IPS-18a (cell line): ENCODE measurements around the gene PRR33.
"Not testable (repeated sequence)": the region's sequence is repeated elsewhere in the genome, so short reads cannot be mapped to it uniquely, and the experiment has no call there.

Experiments
- H3K27ac ChIP-seq: one replicate; pipeline ENCODE4 v1.5.1; 2013; ENCODE audit warnings: low read length
- H3K27me3 ChIP-seq: one replicate; pipeline ENCODE4 v1.6.1; 2013; ENCODE audit warnings: mild to moderate bottlenecking, low read length; ENCODE audit not compliant: control insufficient read depth, insufficient read depth
- H3K36me3 ChIP-seq: one replicate; pipeline ENCODE4 v1.6.1; 2013; ENCODE audit warnings: low read depth, low read length; ENCODE audit not compliant: control insufficient read depth
- H3K4me1 ChIP-seq: one replicate; pipeline ENCODE4 v1.6.1; 2013; ENCODE audit warnings: low read depth, low read length; ENCODE audit not compliant: control insufficient read depth
- H3K4me3 ChIP-seq: one replicate; pipeline ENCODE4 v1.5.1; 2013; ENCODE audit warnings: low read length
- H3K9ac ChIP-seq: one replicate; pipeline ENCODE4 v1.6.1; 2013; ENCODE audit warnings: mild to moderate bottlenecking, low read length, moderate library complexity
- H3K9me3 ChIP-seq: one replicate; pipeline ENCODE4 v1.6.1; 2013; ENCODE audit warnings: low read depth, low read length; ENCODE audit not compliant: control insufficient read depth

The PRR33 gene

GRCh38 chr11:1889941-1890855 lies 1.5 kb downstream of the PRR33 start:
- H3K9me3 ChIP-seq, result no peaks in the 10 kb centered on the region
- no peak overlapping the region for H3K9ac ChIP-seq
- H3K4me1 ChIP-seq, result no peaks in the 10 kb centered on the region
- H3K27ac ChIP-seq, result no peak overlapping the region
- H3K4me3 ChIP-seq, result no peak overlapping the region
- no peaks in the 10 kb centered on the region for H3K36me3 ChIP-seq
- no peaks in the 10 kb centered on the region for H3K27me3 ChIP-seq

GRCh38 chr11:1889224-1889930 lies 2.3 kb downstream of the PRR33 start:
- H3K4me1 ChIP-seq, result no peaks in the 10 kb centered on the region
- H3K27ac ChIP-seq, result no peak overlapping the region
- H3K4me3 ChIP-seq, result no peak overlapping the region
- no peaks in the 10 kb centered on the region for H3K36me3 ChIP-seq
- no peak overlapping the region for H3K9ac ChIP-seq
- no peaks in the 10 kb centered on the region for H3K9me3 ChIP-seq
- no peaks in the 10 kb centered on the region for H3K27me3 ChIP-seq

GRCh38 chr11:1888811-1889210 lies 2.9 kb downstream of the PRR33 start:
- Histone ChIP-seq H3K9ac (no peak overlapping the region), H3K9me3 (no peaks in the 10 kb centered on the region), H3K4me3 (no peak overlapping the region), H3K27ac (no peak overlapping the region), H3K4me1 (no peaks in the 10 kb centered on the region), H3K27me3 (no peaks in the 10 kb centered on the region), H3K36me3 (no peaks in the 10 kb centered on the region)

- H3K9ac ChIP-seq, result no peak overlapping the region
- no peaks in the 10 kb centered on the region for H3K27me3 ChIP-seq
- no peaks in the 10 kb centered on the region for H3K9me3 ChIP-seq
- H3K36me3 ChIP-seq, result no peaks in the 10 kb centered on the region
- no peak overlapping the region for H3K4me3 ChIP-seq
- no peak overlapping the region for H3K27ac ChIP-seq
- no peaks in the 10 kb centered on the region for H3K4me1 ChIP-seq
Measured at GRCh38 chr11:1888347-1888753, 3.3 kb downstream of the PRR33 start.

- Histone ChIP-seq H3K9ac (no peak overlapping the region), H3K27ac (no peak overlapping the region), H3K27me3 (no peaks in the 10 kb centered on the region), H3K4me3 (no peak overlapping the region), H3K4me1 (no peaks in the 10 kb centered on the region), H3K36me3 (no peaks in the 10 kb centered on the region), H3K9me3 (no peaks in the 10 kb centered on the region)
Measured at GRCh38 chr11:1887451-1888346, 4.0 kb downstream of the PRR33 start.

- not testable (repeated sequence) for H3K27ac ChIP-seq, H3K4me1 ChIP-seq, H3K36me3 ChIP-seq
Measured at GRCh38 chr11:1886551-1886950, 5.1 kb downstream of the PRR33 start.

GRCh38 chr11:1884303-1884700 lies 7.4 kb downstream of the PRR33 start:
- no peaks in the 10 kb centered on the region for H3K27me3 ChIP-seq
- no peaks in the 10 kb centered on the region for H3K9me3 ChIP-seq
- H3K4me3 ChIP-seq, result no peak overlapping the region
- H3K9ac ChIP-seq, result no peak overlapping the region
- H3K36me3 ChIP-seq, result no peaks in the 10 kb centered on the region
- no peaks in the 10 kb centered on the region for H3K4me1 ChIP-seq
- H3K27ac ChIP-seq, result no peak overlapping the region

More at GRCh38 chr11:1886551-1886950, 5.1 kb downstream of the PRR33 start:
- not testable (repeated sequence) for H3K9ac ChIP-seq, H3K9me3 ChIP-seq, H3K4me3 ChIP-seq, H3K27me3 ChIP-seq

- Histone ChIP-seq H3K27ac (no peak overlapping the region), H3K36me3 (no peaks in the 10 kb centered on the region), H3K4me1 (no peaks in the 10 kb centered on the region), H3K4me3 (no peak overlapping the region), H3K27me3 (no peaks in the 10 kb centered on the region), H3K9me3 (no peaks in the 10 kb centered on the region), H3K9ac (no peak overlapping the region)
Measured at GRCh38 chr11:1883346-1884302, 8.1 kb downstream of the PRR33 start.

- no peak overlapping the region for H3K27ac ChIP-seq
- H3K9ac ChIP-seq, result no peak overlapping the region
- H3K9me3 ChIP-seq, result no peaks in the 10 kb centered on the region
- H3K27me3 ChIP-seq, result no peaks in the 10 kb centered on the region
- H3K36me3 ChIP-seq, result no peaks in the 10 kb centered on the region
- H3K4me3 ChIP-seq, result no peak overlapping the region
- no peaks in the 10 kb centered on the region for H3K4me1 ChIP-seq
Measured at GRCh38 chr11:1882265-1883238, 9.1 kb downstream of the PRR33 start.
